OCI-LY1 (cell line): Measurements from ENCODE around the gene YY2.

Source experiments
- H2AFZ ChIP-seq: fragments of 200-600 bp; sonication (generic), shearing (Covaris generic); 2 replicates; pipeline ENCODE4 v1.6.0; 2014; ENCODE audit warnings: antibody characterized with exemption, mild to moderate bottlenecking, low read length
- H3F3A ChIP-seq: fragments of 200-600 bp; sonication (generic), shearing (Covaris generic); 2 replicates; pipeline ENCODE4 v1.6.0; 2014; ENCODE audit warnings: mild to moderate bottlenecking, antibody characterized with exemption, low read length, moderate library complexity; ENCODE audit not compliant: insufficient read depth
- H3K27ac ChIP-seq: fragments of 200-600 bp; sonication (generic); 2 replicates; pipeline ENCODE4 v1.5.1; 2014; ENCODE audit warnings: low read length, mixed run types, mild to moderate bottlenecking, low read depth; ENCODE audit not compliant: poor library complexity, severe bottlenecking
- H3K27me3 ChIP-seq: fragments of 200-600 bp; sonication (generic); 2 replicates; pipeline ENCODE4 v1.6.0; 2014; ENCODE audit warnings: antibody characterized with exemption, mild to moderate bottlenecking, low read length, moderate library complexity; ENCODE audit not compliant: insufficient read depth
- H3K36me3 ChIP-seq: fragments of 200-600 bp; sonication (generic); 2 replicates; pipeline ENCODE4 v1.6.1; 2014; ENCODE audit warnings: mild to moderate bottlenecking, antibody characterized with exemption, low read length, moderate library complexity, mixed read lengths; ENCODE audit not compliant: insufficient read depth
- H3K4me1 ChIP-seq: fragments of 200-600 bp; sonication (generic); 2 replicates; pipeline ENCODE4 v1.5.1; 2014; ENCODE audit warnings: mild to moderate bottlenecking, low read length, moderate library complexity; ENCODE audit not compliant: insufficient read depth, severe bottlenecking
- H3K4me2 ChIP-seq: fragments of 200-600 bp; sonication (generic), shearing (Covaris generic); 2 replicates; pipeline ENCODE4 v1.6.1; 2014; ENCODE audit warnings: low read length
- H3K4me3 ChIP-seq: fragments of 200-600 bp; sonication (generic); 2 replicates; pipeline ENCODE4 v1.5.1; 2014; ENCODE audit warnings: low read length, low read depth, mild to moderate bottlenecking, mixed read lengths; ENCODE audit not compliant: poor library complexity, severe bottlenecking
- H3K79me2 ChIP-seq: fragments of 200-600 bp; shearing (Covaris generic); 2 replicates; pipeline ENCODE4 v1.6.1; 2016; ENCODE audit warnings: mixed run types, low read length, mixed read lengths; ENCODE audit not compliant: insufficient read depth
- H3K9ac ChIP-seq: fragments of 200-600 bp; sonication (generic), shearing (Covaris generic); 2 replicates; pipeline ENCODE4 v1.6.1; 2014; ENCODE audit warnings: mild to moderate bottlenecking, low read length, mixed read lengths
- H3K9me2 ChIP-seq: fragments of 200-600 bp; sonication (generic), shearing (Covaris generic); 2 replicates; pipeline ENCODE4 v1.6.1; 2014; ENCODE audit warnings: low read depth, mild to moderate bottlenecking, low read length, mixed read lengths
- H3K9me3 ChIP-seq: fragments of 200-600 bp; shearing (Covaris generic); 2 replicates; pipeline ENCODE4 v1.6.1; 2014; ENCODE audit warnings: low read length, mixed read lengths
- H4K20me1 ChIP-seq: fragments of 200-600 bp; sonication (generic), shearing (Covaris generic); 2 replicates; pipeline ENCODE4 v1.6.0; 2016; ENCODE audit warnings: mild to moderate bottlenecking, low read length; ENCODE audit not compliant: insufficient read depth
- CTCF ChIP-seq: fragments of 200-600 bp; sonication (generic), shearing (Covaris generic); IDR thresholded peaks from 2 replicates; pipeline ENCODE4 v1.5.1; 2017; ENCODE audit warnings: mild to moderate bottlenecking, antibody characterized with exemption, low read length, moderate library complexity, mixed read lengths
- EZH2 ChIP-seq: fragments of 200-600 bp; sonication (generic), shearing (Covaris generic); IDR thresholded peaks from 2 replicates; pipeline ENCODE4 v1.8.0; 2017; ENCODE audit warnings: borderline replicate concordance, mixed run types, mild to moderate bottlenecking, antibody characterized with exemption, low read length, moderate library complexity, mixed read lengths

YY2 gene

DNA sequence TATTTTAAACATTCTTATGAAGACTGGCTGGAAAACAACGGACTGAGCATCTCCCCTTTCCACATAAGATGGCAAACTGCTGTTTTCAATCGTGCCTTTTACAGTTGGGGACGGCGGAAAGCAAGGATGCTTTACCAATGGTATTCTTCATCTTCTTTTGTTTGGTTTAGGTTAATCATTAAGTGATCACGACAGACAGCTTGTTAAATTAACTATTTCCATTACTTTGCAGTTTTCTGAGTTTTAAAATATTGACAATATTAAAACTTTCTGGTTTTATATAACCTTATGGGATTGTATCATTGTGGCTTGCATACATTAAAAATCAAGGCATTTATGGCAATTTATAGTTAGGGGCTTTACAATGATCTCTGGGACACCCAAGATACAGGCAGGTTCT, 12.6 kb upstream of the YY2 start:
- Histone ChIP-seq H3K79me2 (no peaks in the 10 kb centered on the region; the same call in 1 of the 2 replicates), H2AFZ (no peak overlapping the region), H3K9ac (no peak overlapping the region), H3K4me1 (peaks cover 15% of the 10 kb centered on the region), H3K36me3 (peaks cover 10% of the 10 kb centered on the region; the same call in 1 of the 2 replicates), H3K4me3 (no peak overlapping the region), H3K4me2 (no peak overlapping the region), H3K9me2 (no peaks in the 10 kb centered on the region), H3K27me3 (no peaks in the 10 kb centered on the region), H4K20me1 (no peaks in the 10 kb centered on the region), H3K27ac (no peak overlapping the region), H3F3A (no peaks in the 10 kb centered on the region), H3K9me3 (no peaks in the 10 kb centered on the region)
- TF ChIP-seq CTCF (no peak), EZH2 (no peak)

DNA sequence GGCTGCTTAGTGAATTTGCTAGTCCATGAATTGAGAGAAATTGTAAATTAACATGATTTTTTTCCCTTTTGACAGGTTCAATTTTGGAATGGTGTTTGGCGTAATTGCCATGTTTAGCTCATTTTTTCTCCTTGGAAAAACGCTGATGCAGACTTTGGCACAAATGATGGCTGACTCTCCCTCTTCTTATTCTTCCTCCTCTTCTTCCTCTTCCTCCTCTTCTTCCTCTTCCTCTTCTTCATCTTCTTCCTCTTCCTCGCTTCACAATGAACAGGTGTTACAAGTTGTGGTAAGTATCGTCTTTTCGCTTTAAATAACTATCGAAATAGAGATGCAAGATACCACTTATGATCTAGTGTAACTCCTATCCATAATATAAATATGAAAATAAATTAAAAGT, 10.7 kb upstream of the YY2 start:
- Histone ChIP-seq H2AFZ (no peak overlapping the region), H3K27me3 (no peaks in the 10 kb centered on the region), H3F3A (no peaks in the 10 kb centered on the region), H3K4me3 (no peak overlapping the region), H3K4me1 (peaks cover 9% of the 10 kb centered on the region), H3K4me2 (no peak overlapping the region), H3K9ac (no peak overlapping the region), H4K20me1 (no peaks in the 10 kb centered on the region), H3K79me2 (no peaks in the 10 kb centered on the region; the same call in 1 of the 2 replicates), H3K9me2 (no peaks in the 10 kb centered on the region), H3K9me3 (no peaks in the 10 kb centered on the region), H3K27ac (no peak overlapping the region), H3K36me3 (peaks cover 10% of the 10 kb centered on the region)
- TF ChIP-seq EZH2 (no peak), CTCF (no peak)

DNA sequence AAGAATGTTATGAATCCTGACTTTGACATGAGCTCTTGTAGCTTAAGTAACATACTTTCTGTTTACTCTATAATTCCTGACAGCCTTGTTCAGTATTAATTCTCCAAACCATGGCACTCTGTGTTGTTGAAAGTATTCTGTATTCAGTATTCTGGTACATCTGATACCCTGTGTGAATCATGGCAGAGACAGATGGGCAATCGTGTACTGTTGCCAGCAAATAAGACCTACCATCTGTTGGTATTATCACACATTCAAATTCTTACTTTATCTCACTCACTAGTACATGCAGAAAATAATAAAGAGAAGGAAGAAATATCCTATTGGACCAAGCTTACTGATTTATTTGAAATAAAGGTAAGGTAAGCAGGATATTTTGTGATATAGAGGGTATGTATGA, 8.4 kb upstream of the YY2 start:
- Histone ChIP-seq H3K27me3 (no peaks in the 10 kb centered on the region), H4K20me1 (no peaks in the 10 kb centered on the region), H3K36me3 (peaks cover 18% of the 10 kb centered on the region), H3K27ac (no peak overlapping the region), H3K9ac (no peak overlapping the region), H3K4me1 (no peaks in the 10 kb centered on the region), H3K4me2 (no peak overlapping the region), H3K9me2 (no peaks in the 10 kb centered on the region), H3K79me2 (no peaks in the 10 kb centered on the region), H3K9me3 (no peaks in the 10 kb centered on the region), H3K4me3 (no peak overlapping the region), H2AFZ (no peak overlapping the region), H3F3A (no peaks in the 10 kb centered on the region)
- TF ChIP-seq EZH2, result no peak
- TF ChIP-seq CTCF, result no peak
